Neural progenitor cell (in vitro differentiated cells): ENCODE results near the gene PRDM11.

Experiments used
- CTCF ChIP-seq: fragments of 200-600 bp; sonication (generic); IDR thresholded peaks from 2 replicates; pipeline ENCODE4 v1.5.1; 2017; ENCODE audit warnings: antibody characterized with exemption, mild to moderate bottlenecking
- EZH2 ChIP-seq: fragments of 200-600 bp; sonication (generic); IDR thresholded peaks from 2 replicates; pipeline ENCODE4 v1.6.1; 2017; ENCODE audit warnings: antibody characterized with exemption, mild to moderate bottlenecking, moderate library complexity
- EZH2phosphoT487 ChIP-seq: fragments of 200-600 bp; sonication (generic); IDR thresholded peaks from 2 replicates; pipeline ENCODE4 v1.6.1; 2017; ENCODE audit warnings: antibody characterized with exemption

- TF ChIP-seq CTCF (no peak), EZH2phosphoT487 (no peak), EZH2 (no peak)
Observed at GRCh38 chr11:45274206-45274605, 127.8 kb downstream of the PRDM11 start.
